Measurements from ENCODE around the gene ARHGEF3. TPM values are rescaled to one million over a fixed set of nuclear protein-coding genes. Genes with fewer than 3 reads are reported as not detected.
A peak's percentile ranks its signal among the peaks of the same experiment; 100 is the strongest.

ARHGEF3 gene
- total and polyA plus RNA-seq, 7 experiments from 2014 or later, result 78.8 to 99.7 (median 87.0) TPM

DNA sequence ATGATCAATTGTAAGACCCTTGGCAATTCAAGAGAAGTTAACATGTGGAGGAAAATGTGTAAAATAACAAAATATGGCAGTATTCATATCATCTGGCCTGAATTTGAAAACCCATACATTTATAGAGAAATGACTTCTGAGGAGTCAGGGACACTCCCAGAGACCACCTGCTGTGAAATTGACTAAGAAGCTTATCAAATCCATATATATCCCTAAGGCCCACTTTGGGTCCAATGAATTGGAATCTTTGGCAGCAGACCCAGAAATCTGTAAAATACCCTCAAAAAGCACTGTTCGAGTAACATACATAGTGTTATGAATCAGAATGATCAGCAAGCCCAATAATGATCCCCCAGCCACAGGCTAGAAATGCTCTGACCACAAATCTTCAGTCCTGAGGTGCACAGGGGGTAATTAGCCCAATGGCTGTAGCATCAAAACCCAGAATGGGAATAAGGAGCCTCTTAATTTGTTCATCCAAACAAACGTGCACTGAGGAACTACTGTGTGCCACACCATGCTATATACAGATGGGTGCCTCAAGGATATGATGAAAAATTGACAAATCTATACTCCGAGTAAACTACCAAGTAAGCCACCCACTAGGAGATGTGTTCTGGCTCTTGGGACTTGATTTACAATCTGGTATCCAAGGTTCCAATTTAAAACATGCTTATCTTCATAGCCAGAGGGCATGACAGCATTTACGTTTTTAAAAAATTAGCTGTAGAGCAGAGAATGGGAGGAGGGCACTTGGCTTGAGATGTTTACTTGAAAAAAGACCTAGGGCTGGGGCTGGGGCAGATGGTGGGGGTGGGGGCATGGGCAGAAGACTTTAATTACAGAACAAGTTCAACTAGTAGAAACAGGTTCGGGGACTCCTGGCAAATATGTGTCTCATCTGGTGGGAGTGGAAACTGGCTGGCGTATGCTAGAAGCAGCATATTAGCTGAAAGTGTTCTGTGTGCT lies 9.1 kb upstream of the ARHGEF3 start:
- Mint-ChIP-seq H3K4me3 (peak overlapping the region in 3 of 10 donors; percentile 2 to 69 (median 16)), H3K9me3 (no peaks in the 10 kb centered on the region), H3K27me3 (no peaks in the 10 kb centered on the region), H3K36me3 (peaks cover 0 to 4% (median 0%) of the 10 kb centered on the region in 5 donors), H3K27ac (peak overlapping the region in 8 of 9 donors; percentile 30 to 91 (median 86)), H3K4me1 (peaks cover 31 to 67% (median 58%) of the 10 kb centered on the region in 7 donors)
- H3K27me3 ChIP-seq (ENCODE audit: control insufficient read depth in 2 of 2, insufficient read depth in 2 of 2, low read length in 2 of 2), result no peaks in the 10 kb centered on the region
- intact Hi-C loops (cut with micrococcal nuclease), result no loop called here
- no peak for ATAC-seq
- CTCF ChIA-PET, result interaction anchor here (0.6 to 2.4 kb wide), 5 partner anchors 9 to 197 kb away, joined by 3 to 10 read pairs (median 5); partner anchors contain the start of gene ARHGEF3
- H3K4me1 ChIP-seq (ENCODE audit: control insufficient read depth in 2 of 2, insufficient read depth in 2 of 2, low read length in 2 of 2), result peaks cover 29 to 35% of the 10 kb centered on the region in 2 donors
- no peaks in the 10 kb centered on the region for H3K9me3 ChIP-seq (ENCODE audit: control insufficient read depth in 2 of 3, low read length in 3 of 3)
- H3K27ac ChIP-seq (ENCODE audit: low read depth, low read length), result no peak overlapping the region
- DNase-seq, result no peak
- POLR2A ChIA-PET, result interaction anchor here (0.6 to 5.8 kb wide), 7 partner anchors 11 to 129 kb away, joined by 3 to 55 read pairs (median 4); partner anchors contain the start of gene ARHGEF3
- no peaks in the 10 kb centered on the region for H3K36me3 ChIP-seq (ENCODE audit: control insufficient read depth in 2 of 3, insufficient read depth in 3 of 3, low read length in 3 of 3)
- no peak overlapping the region for H3K4me3 ChIP-seq (ENCODE audit: low read length)

DNA sequence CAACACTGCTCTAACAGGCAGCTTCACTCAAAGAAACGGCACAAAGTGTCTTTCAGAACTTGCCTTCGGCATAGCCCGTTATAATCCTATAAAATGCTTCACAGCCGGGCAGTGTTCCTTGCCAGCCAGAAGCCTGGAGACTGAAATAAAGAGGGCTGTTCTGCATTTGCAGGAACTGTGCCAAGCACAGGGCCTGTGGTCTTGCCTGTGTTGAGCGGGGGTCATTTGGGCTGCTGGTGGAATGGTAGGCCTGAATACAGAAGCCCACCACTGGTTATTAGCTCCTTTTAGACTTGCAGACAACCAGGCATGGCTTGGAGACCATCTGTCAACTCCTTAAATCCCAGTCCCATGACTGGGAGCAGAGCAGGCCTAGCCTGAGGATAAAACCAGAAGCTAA lies 4.7 kb upstream of the ARHGEF3 start:
- ATAC-seq (no peak), DNase-seq (no peak)
- no peaks in the 10 kb centered on the region for H3K27me3 Mint-ChIP-seq
- H3K27ac ChIP-seq (ENCODE audit: low read depth, low read length), result no peak overlapping the region
- ChIA-PET CTCF (interaction anchor here (2.2 to 9.8 kb wide), 2 partner anchors 103 to 183 kb away, joined by 8 to 169 read pairs; no protein-coding TSS in a partner anchor), POLR2A (interaction anchor here (1.2 to 12.4 kb wide), 3 partner anchors 10 to 110 kb away, joined by 3 to 286 read pairs (median 16); no protein-coding TSS in a partner anchor)
- H3K9me3 ChIP-seq (ENCODE audit: control insufficient read depth in 2 of 3, low read length in 3 of 3), result no peaks in the 10 kb centered on the region
- H3K36me3 ChIP-seq (ENCODE audit: control insufficient read depth in 2 of 3, insufficient read depth in 3 of 3, low read length in 3 of 3), result peaks cover 0 to 3% (median 0%) of the 10 kb centered on the region in 3 experiments
- H3K36me3 Mint-ChIP-seq, result peaks cover 0 to 4% (median 2%) of the 10 kb centered on the region in 5 donors
- H3K27me3 ChIP-seq (ENCODE audit: control insufficient read depth in 2 of 2, insufficient read depth in 2 of 2, low read length in 2 of 2), result no peaks in the 10 kb centered on the region
- peaks cover 11 to 37% (median 24%) of the 10 kb centered on the region in 7 donors for H3K4me1 Mint-ChIP-seq
- H3K4me1 ChIP-seq (ENCODE audit: control insufficient read depth in 2 of 2, insufficient read depth in 2 of 2, low read length in 2 of 2), result peaks cover 8 to 16% of the 10 kb centered on the region in 2 donors
- no peak overlapping the region for H3K27ac Mint-ChIP-seq
- H3K9me3 Mint-ChIP-seq, result no peaks in the 10 kb centered on the region
- intact Hi-C loops (cut with micrococcal nuclease), result no loop called here
- no peak overlapping the region for H3K4me3 ChIP-seq (ENCODE audit: low read length)
- H3K4me3 Mint-ChIP-seq, result no peak overlapping the region

DNA sequence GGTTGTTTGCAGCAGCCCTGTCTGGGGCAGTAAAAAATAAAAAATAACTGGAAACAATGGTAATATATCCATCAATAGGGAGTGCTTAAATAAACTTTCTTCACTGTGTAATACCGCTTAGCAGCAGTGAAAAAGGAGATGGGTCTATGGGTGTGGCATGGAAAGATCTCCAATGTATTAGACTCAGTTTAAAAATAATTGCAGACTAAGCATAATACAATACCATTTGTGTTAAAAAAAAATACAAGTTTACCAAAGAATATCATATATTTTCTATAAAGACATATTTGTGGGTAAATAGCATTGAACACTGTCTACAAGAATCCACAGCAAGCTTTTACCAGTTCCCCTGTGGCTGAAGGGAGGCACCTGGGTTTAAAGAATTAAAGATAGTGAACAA lies 1.0 kb upstream of the ARHGEF3 start:
- ATAC-seq, result no peak
- DNase-seq, result no peak
- intact Hi-C loops (cut with micrococcal nuclease), result loop anchor here (1.0 to 5.0 kb wide), 4 partner anchors 11 to 795 kb away; partner anchors contain the start of genes ARF4 (in 1 of the 2) and CCDC66 (in 1 of the 2)
- H3K9me3 ChIP-seq (ENCODE audit: control insufficient read depth in 2 of 3, low read length in 3 of 3), result no peaks in the 10 kb centered on the region
- no peak overlapping the region for H3K4me3 ChIP-seq (ENCODE audit: low read length)
- H3K9me3 Mint-ChIP-seq, result no peaks in the 10 kb centered on the region
- H3K4me1 Mint-ChIP-seq, result peaks cover 17 to 45% (median 29%) of the 10 kb centered on the region in 7 donors
- CTCF ChIA-PET, result interaction anchor here (0.6 to 9.8 kb wide), 10 partner anchors 8 to 186 kb away, joined by 3 to 176 read pairs (median 6); no protein-coding TSS in a partner anchor
- peaks cover 0 to 19% (median 5%) of the 10 kb centered on the region in 5 donors for H3K36me3 Mint-ChIP-seq
- peak overlapping the region; percentile 83 for H3K27ac ChIP-seq (ENCODE audit: low read depth, low read length)
- peak overlapping the region in 7 of 9 donors; percentile 64 to 93 (median 87) for H3K27ac Mint-ChIP-seq
- H3K36me3 ChIP-seq (ENCODE audit: control insufficient read depth in 2 of 3, insufficient read depth in 3 of 3, low read length in 3 of 3), result peaks cover 0 to 6% (median 0%) of the 10 kb centered on the region in 3 experiments
- H3K4me1 ChIP-seq (ENCODE audit: control insufficient read depth in 2 of 2, insufficient read depth in 2 of 2, low read length in 2 of 2), result peaks cover 12 to 20% of the 10 kb centered on the region in 2 donors
- no peaks in the 10 kb centered on the region for H3K27me3 ChIP-seq (ENCODE audit: control insufficient read depth in 2 of 2, insufficient read depth in 2 of 2, low read length in 2 of 2)
- POLR2A ChIA-PET, result interaction anchor here (1.2 to 12.4 kb wide), 9 partner anchors 10 to 125 kb away, joined by 3 to 286 read pairs (median 31); no protein-coding TSS in a partner anchor
- H3K27me3 Mint-ChIP-seq, result no peaks in the 10 kb centered on the region
- peak overlapping the region; percentile 78 to 98 (median 90) for H3K4me3 Mint-ChIP-seq

DNA sequence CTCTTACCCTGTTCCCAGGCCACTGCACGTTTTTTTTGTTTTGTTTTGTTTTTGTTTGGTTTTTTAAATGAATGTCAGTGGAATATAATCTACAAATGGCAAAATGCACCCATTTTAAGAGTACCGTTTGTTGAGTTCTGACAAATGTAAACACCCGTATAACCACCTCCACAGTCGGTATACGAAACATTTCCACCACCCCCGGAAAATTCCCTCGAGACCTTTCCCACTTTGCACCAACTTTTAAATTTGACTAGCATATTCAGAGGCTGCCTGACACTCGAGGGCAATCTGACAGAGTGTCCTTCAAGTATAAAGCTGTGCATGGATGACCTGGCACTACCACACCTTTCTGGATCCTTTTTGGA lies 613 bp upstream of the ARHGEF3 start:
- Mint-ChIP-seq H3K36me3 (peaks cover 0 to 21% (median 5%) of the 10 kb centered on the region in 5 donors), H3K9me3 (no peaks in the 10 kb centered on the region), H3K27me3 (no peaks in the 10 kb centered on the region), H3K4me1 (peaks cover 20 to 47% (median 30%) of the 10 kb centered on the region in 7 donors), H3K4me3 (peak overlapping the region; percentile 78 to 98 (median 90)), H3K27ac (peak overlapping the region; percentile 64 to 93 (median 87))
- intact Hi-C loops (cut with micrococcal nuclease), result loop anchor here (1.0 to 5.0 kb wide), 4 partner anchors 11 to 795 kb away; partner anchors contain the start of genes ARF4 (in 1 of the 2) and CCDC66 (in 1 of the 2)
- Histone ChIP-seq H3K9me3 (ENCODE audit: control insufficient read depth in 2 of 3, low read length in 3 of 3) (no peaks in the 10 kb centered on the region), H3K27ac (ENCODE audit: low read depth, low read length) (peak overlapping the region; percentile 83), H3K36me3 (ENCODE audit: control insufficient read depth in 2 of 3, insufficient read depth in 3 of 3, low read length in 3 of 3) (peaks cover 0 to 6% (median 0%) of the 10 kb centered on the region in 3 experiments), H3K27me3 (ENCODE audit: control insufficient read depth in 2 of 2, insufficient read depth in 2 of 2, low read length in 2 of 2) (no peaks in the 10 kb centered on the region), H3K4me1 (ENCODE audit: control insufficient read depth in 2 of 2, insufficient read depth in 2 of 2, low read length in 2 of 2) (peaks cover 16 to 24% of the 10 kb centered on the region in 2 donors), H3K4me3 (ENCODE audit: low read length) (peak overlapping the region; percentile 88)
- CTCF ChIA-PET, result interaction anchor here (0.6 to 9.8 kb wide), 12 partner anchors 8 to 186 kb away, joined by 3 to 176 read pairs (median 8); no protein-coding TSS in a partner anchor
- ATAC-seq (no peak), DNase-seq (no peak)
- POLR2A ChIA-PET, result interaction anchor here (0.9 to 12.4 kb wide), 15 partner anchors 10 to 209 kb away, joined by 3 to 286 read pairs (median 31); partner anchors contain the start of gene TASOR

DNA sequence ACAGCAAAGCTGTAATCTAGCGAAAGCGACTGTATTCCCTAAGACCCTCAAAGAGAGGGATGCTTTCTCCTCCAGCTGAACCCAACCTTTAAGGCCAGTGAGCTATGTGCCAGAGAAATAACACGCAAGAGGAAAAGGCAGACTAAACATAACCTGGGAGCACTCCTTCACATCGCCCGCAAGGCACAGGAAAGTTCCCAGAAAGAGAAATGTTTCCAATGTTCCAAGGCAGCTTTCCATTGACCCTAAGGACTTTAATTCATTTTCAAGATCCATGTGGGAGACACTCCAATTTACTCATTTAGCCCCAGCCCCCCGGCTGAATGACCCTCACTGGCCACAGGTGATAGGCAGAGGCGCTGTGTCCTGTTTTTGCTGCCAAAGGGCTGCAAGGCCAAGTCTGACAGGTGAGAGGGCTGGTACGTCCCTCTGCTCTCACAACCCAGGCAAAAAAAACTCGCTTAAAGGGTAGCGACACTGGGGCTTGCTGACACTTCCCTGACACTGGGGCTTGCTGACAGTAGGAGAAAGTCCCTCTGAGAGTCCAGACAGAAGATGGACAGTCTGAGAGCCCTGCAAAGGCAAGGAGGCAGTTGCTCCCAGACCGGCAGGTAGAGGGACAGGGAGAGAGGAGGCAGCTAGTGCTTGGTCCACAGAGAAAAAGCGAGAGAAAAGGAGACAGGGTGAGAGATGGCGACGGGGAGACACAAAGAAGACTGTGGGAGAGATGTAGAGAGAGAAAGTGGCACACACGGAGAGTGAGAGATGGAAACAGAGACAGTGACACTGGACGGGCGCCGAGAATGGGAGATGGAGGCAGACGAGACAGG lies 702 bp downstream of the ARHGEF3 start:
- ChIA-PET POLR2A (interaction anchor here (0.6 to 12.4 kb wide), 38 partner anchors 11 to 207 kb away, joined by 3 to 286 read pairs (median 6); partner anchors contain the start of gene TASOR), CTCF (interaction anchor here (0.6 to 9.8 kb wide), 30 partner anchors 11 to 243 kb away, joined by 3 to 176 read pairs (median 4); partner anchors contain the start of gene CCDC66)
- Histone ChIP-seq H3K36me3 (ENCODE audit: control insufficient read depth in 2 of 3, insufficient read depth in 3 of 3, low read length in 3 of 3) (peaks cover 0 to 6% (median 0%) of the 10 kb centered on the region in 3 experiments), H3K27me3 (ENCODE audit: control insufficient read depth in 2 of 2, insufficient read depth in 2 of 2, low read length in 2 of 2) (no peaks in the 10 kb centered on the region), H3K4me3 (ENCODE audit: low read length) (peak overlapping the region; percentile 88), H3K27ac (ENCODE audit: low read depth, low read length) (peak overlapping the region; percentile 83), H3K4me1 (ENCODE audit: control insufficient read depth in 2 of 2, insufficient read depth in 2 of 2, low read length in 2 of 2) (peaks cover 29 to 37% of the 10 kb centered on the region in 2 donors), H3K9me3 (ENCODE audit: control insufficient read depth in 2 of 3, low read length in 3 of 3) (no peaks in the 10 kb centered on the region)
- intact Hi-C loops (cut with micrococcal nuclease), result loop anchor here (1.0 to 5.0 kb wide), 12 partner anchors 11 to 796 kb away; partner anchors contain the start of genes ARF4 (in 1 of the 2) and CCDC66 (in 1 of the 2)
- no peaks in the 10 kb centered on the region for H3K9me3 Mint-ChIP-seq
- H3K4me1 Mint-ChIP-seq, result peaks cover 28 to 57% (median 43%) of the 10 kb centered on the region in 7 donors
- DNase-seq (peak in 8 of 9 donors; percentile 27 to 53 (median 46)), ATAC-seq (peak; percentile 35)
- no peaks in the 10 kb centered on the region for H3K27me3 Mint-ChIP-seq
- peak overlapping the region; percentile 93 to 98 (median 96) for H3K4me3 Mint-ChIP-seq
- H3K36me3 Mint-ChIP-seq, result peaks cover 0 to 29% (median 5%) of the 10 kb centered on the region in 5 donors
- H3K27ac Mint-ChIP-seq, result peak overlapping the region; percentile 82 to 96 (median 91)

Data from naive thymus-derived CD4-positive, alpha-beta T cell (primary cell).